ENCODE data around the gene GBP7.
A peak's percentile ranks its signal among the peaks of the same experiment; 100 is the strongest.

GRCh38 chr1:89085781-89086180 lies 90.0 kb downstream of the GBP7 start:
- no peak for TF ChIP-seq POLR2A (IDR thresholded peaks at IDR 0.05)
- peak in 5 of 6 experiments; percentile 39 to 78 (median 65) for TF ChIP-seq CTCF (IDR thresholded peaks at IDR 0.05)

Measured in Peyer's patch (tissue), 4 donors.